HepG2 (cell line): Measurements from ENCODE around the gene ARMH2. TPM values are rescaled to one million over a fixed set of nuclear protein-coding genes. Genes with fewer than 3 reads are reported as not detected.
A peak's percentile ranks its signal among the peaks of the same experiment; 100 is the strongest.

Experiments
- ARID4A ChIP-seq: sonication (generic); formaldehyde crosslinking; IDR thresholded peaks from 2 replicates; pipeline ENCODE4 v1.5.0; 2020; ENCODE audit warnings: mild to moderate bottlenecking, missing genetic modification reagents, borderline replicate concordance
- RERE ChIP-seq: IDR thresholded peaks from 2 replicates; pipeline ENCODE4 v1.6.1; 2016; ENCODE audit warnings: low read depth, missing genetic modification reagents, missing compliant biosample characterization
- ZNF777 ChIP-seq: sonication (generic); formaldehyde crosslinking; IDR thresholded peaks from 2 replicates; pipeline ENCODE4 v1.4.0; 2020; ENCODE audit warnings: missing genetic modification reagents
- polyA plus RNA-seq, 8 experiments: library from polyadenylated mRNA; depleted of rRNA in 3 of 8; stranded (reverse) in 7 of 8; unstranded in 1 of 8; fragments of >200 nt; fragmentation: Illumina TruSeq in 4 of 8; extraction: Trizol in 4 of 8; gene quantifications; 2 replicates each; pipeline versions ENCODE4 v1.2.1 to v1.2.3, GENCODE V29; 2011 to 2016; ENCODE audit warnings: low read depth in 4 of 8, missing spikeins in 1 of 8, mixed read lengths in 1 of 8; ENCODE audit not compliant: insufficient read depth in 1 of 8
- total RNA-seq, 5 experiments: library from RNA; depleted of rRNA; stranded (reverse); fragments of >200 nt; fragmentation: Illumina TruSeq; extraction: Trizol; gene quantifications; 2 replicates each; pipeline ENCODE4 v1.2.3, GENCODE V29; 2016; ENCODE audit warnings: low read depth in 1 of 5

Gene ARMH2
- total and polyA plus RNA-seq, 2 of the 13 experiments (the other 11 are each of a cell fraction or from before 2014, with no cell fraction given), result not detected

GRCh38 chr6:24775520-24776058 lies 23.1 kb downstream of the ARMH2 start (continued):
- TF ChIP-seq ARID4A (CRISPR knock-in tag) (peak; percentile 0; the same call in 1 of the 2 replicates), ZNF777 (0 out of 2 replicates have a peak, but pooled peaks have one; percentile 37), RERE (no peak)
